CD4-positive, alpha-beta memory T cell (primary cell): Measurements from ENCODE around the gene SPECC1. TPM values are rescaled to one million over a fixed set of nuclear protein-coding genes. Genes with fewer than 3 reads are reported as not detected.
"Not testable (repeated sequence)": the region's sequence is repeated elsewhere in the genome, so short reads cannot be mapped to it uniquely, and the experiment has no call there.

ENCODE experiments used
- CTCF ChIA-PET: fragments of 350-600 bp; sonication (Branson Sonifier 250); formaldehyde crosslinking; loops from one replicate; lab custom pipeline; 2021; ENCODE audit warnings: inconsistent platforms; ENCODE audit not compliant: partially characterized antibody; lab: Charles Lee
- POLR2A ChIA-PET: fragments of 350-600 bp; sonication (Branson Sonifier 250); formaldehyde crosslinking; loops from one replicate; lab custom pipeline; 2021; ENCODE audit not compliant: partially characterized antibody; lab: Charles Lee
- DNase-seq, 5 donors: peaks; one replicate each; pipeline versions ENCODE4 v3.0.0 to v3.0.0-alpha.2; 2020 to 2022; ENCODE audit warnings: mixed read lengths in 1 of 5
- H3K27ac ChIP-seq: one replicate; pipeline ENCODE4 v1.7.0; 2013; ENCODE audit warnings: low read depth, low read length
- H3K27me3 ChIP-seq: 2 replicates; pipeline ENCODE4 v1.7.0; 2013; ENCODE audit warnings: mild to moderate bottlenecking, low read length, moderate library complexity; ENCODE audit not compliant: insufficient read depth
- H3K36me3 ChIP-seq: 2 replicates; pipeline ENCODE4 v1.7.0; 2013; ENCODE audit warnings: mild to moderate bottlenecking, low read length, moderate library complexity; ENCODE audit not compliant: insufficient read depth
- H3K4me1 ChIP-seq: 2 replicates; pipeline ENCODE4 v1.7.0; 2013; ENCODE audit warnings: mild to moderate bottlenecking, low read length, moderate library complexity; ENCODE audit not compliant: insufficient read depth
- H3K4me3 ChIP-seq, 2 donors: one replicate each; pipeline ENCODE4 v1.7.0; 2013; ENCODE audit warnings: low read length in 2 of 2, mild to moderate bottlenecking in 1 of 2
- H3K9me3 ChIP-seq, 2 donors: one replicate each; pipeline ENCODE4 v1.7.0; 2013; ENCODE audit warnings: low read length in 2 of 2, control low read depth in 1 of 2; ENCODE audit not compliant: control insufficient read depth in 1 of 2
- H3K27ac Mint-ChIP-seq, 7 donors: one replicate each; pipeline ENCODE4 v1.8.0; 2020 to 2021; ENCODE audit warnings: mixed read lengths in 7 of 7, mild to moderate bottlenecking in 6 of 7, inconsistent platforms in 3 of 7, moderate library complexity in 3 of 7
- H3K27me3 Mint-ChIP-seq, 2 donors: one replicate each; pipeline ENCODE4 v1.8.0; 2020 to 2021; ENCODE audit warnings: mixed read lengths in 2 of 2
- H3K36me3 Mint-ChIP-seq, 2 donors: one replicate each; pipeline ENCODE4 v1.8.0; 2020 to 2021; ENCODE audit warnings: mixed read lengths in 2 of 2, inconsistent platforms in 1 of 2, mild to moderate bottlenecking in 1 of 2
- H3K4me1 Mint-ChIP-seq, 4 donors: one replicate each; pipeline ENCODE4 v1.8.0; 2020 to 2021; ENCODE audit warnings: mixed read lengths in 4 of 4, mild to moderate bottlenecking in 1 of 4
- H3K4me3 Mint-ChIP-seq, 8 donors: one replicate each; pipeline ENCODE4 v1.8.0; 2020 to 2021; ENCODE audit warnings: mixed read lengths in 8 of 8, mild to moderate bottlenecking in 7 of 8, moderate library complexity in 6 of 8, inconsistent platforms in 3 of 8
- H3K9me3 Mint-ChIP-seq, 8 donors: one replicate each; pipeline ENCODE4 v1.8.0; 2020 to 2021; ENCODE audit warnings: mixed read lengths in 8 of 8, mild to moderate bottlenecking in 5 of 8, inconsistent platforms in 3 of 8, moderate library complexity in 1 of 8
- intact Hi-C: fragments of 100-400 bp; cut with micrococcal nuclease; formaldehyde crosslinking; loops from one replicate; pipeline ENCODE4 v1.15.1; 2023
- polyA plus RNA-seq, 2 donors: library from polyadenylated mRNA; unstranded; fragments of 300-500 nt; fragmentation: Illumina TruSeq; gene quantifications; one replicate each; pipeline ENCODE4 v1.2.3, GENCODE V29; 2021
- total RNA-seq, 2 experiments: library from RNA; stranded (reverse); gene quantifications; one replicate each; pipeline ENCODE4 v1.2.3, GENCODE V29; 2021

SPECC1 gene
- total and polyA plus RNA-seq, 4 experiments from 2014 or later: 1.7 to 13.4 (median 8.7) TPM

DNA sequence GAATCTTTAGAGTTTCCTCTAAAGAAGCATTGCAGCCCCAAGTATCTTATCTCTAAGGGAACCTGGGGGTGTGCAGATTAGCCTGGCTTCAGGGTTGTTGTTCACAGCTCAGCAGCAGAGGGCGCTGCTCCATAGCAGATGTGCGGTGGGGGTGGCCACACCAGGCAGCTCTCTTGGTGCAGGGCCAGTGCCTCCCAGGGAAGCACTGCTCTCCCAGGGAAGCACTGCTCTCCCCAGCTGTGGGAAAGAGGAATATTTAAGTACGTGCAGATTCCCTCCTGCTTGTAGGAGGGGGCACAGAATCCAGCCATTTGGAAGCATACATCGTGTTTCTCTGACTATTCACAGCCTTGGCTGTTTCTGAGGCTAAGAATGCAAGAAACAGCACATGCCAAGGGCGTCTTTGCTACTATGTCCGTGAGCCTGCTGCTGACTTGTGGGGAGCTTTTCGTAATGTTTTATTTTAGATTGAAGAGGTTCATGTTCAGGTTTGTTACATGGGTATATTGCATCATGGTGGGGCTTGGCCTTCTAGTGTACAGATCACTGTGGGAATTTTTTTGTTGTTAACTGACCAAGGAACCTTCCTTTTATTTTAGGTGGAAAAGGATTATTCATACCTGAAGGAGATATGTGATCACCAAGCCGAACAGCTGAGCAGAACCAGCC, 217.8 kb downstream of the SPECC1 start:
- Histone ChIP-seq H3K4me3 (no peak overlapping the region), H3K27ac (no peak overlapping the region), H3K27me3 (no peaks in the 10 kb centered on the region), H3K36me3 (no peaks in the 10 kb centered on the region), H3K4me1 (no peaks in the 10 kb centered on the region), H3K9me3 (no peaks in the 10 kb centered on the region)
- H3K27ac Mint-ChIP-seq: peak overlapping the region in 1 of 7 donors; percentile 23
- DNase-seq: peak; percentile 60 to 69 (median 67)
- CTCF ChIA-PET: interaction anchor here (0.7 to 4.1 kb wide), 17 partner anchors 8 to 766 kb away, joined by 3 to 35 read pairs (median 4); no protein-coding TSS in a partner anchor
- POLR2A ChIA-PET: interaction anchor here (1.2 kb wide), 1 partner anchor 94 kb away, joined by 3 read pairs; no protein-coding TSS in a partner anchor
- H3K27me3 Mint-ChIP-seq: no peaks in the 10 kb centered on the region
- intact Hi-C loops: loop anchor here (1.0 to 2.0 kb wide), 3 partner anchors 93 to 234 kb away; no protein-coding TSS in a partner anchor
- peaks cover 0 to 2% (median 0%) of the 10 kb centered on the region in 8 donors for H3K9me3 Mint-ChIP-seq
- peaks cover 5 to 8% (median 6%) of the 10 kb centered on the region in 4 donors for H3K4me1 Mint-ChIP-seq
- H3K4me3 Mint-ChIP-seq: no peak overlapping the region
- peaks cover 4% of the 10 kb centered on the region in 2 donors for H3K36me3 Mint-ChIP-seq

DNA sequence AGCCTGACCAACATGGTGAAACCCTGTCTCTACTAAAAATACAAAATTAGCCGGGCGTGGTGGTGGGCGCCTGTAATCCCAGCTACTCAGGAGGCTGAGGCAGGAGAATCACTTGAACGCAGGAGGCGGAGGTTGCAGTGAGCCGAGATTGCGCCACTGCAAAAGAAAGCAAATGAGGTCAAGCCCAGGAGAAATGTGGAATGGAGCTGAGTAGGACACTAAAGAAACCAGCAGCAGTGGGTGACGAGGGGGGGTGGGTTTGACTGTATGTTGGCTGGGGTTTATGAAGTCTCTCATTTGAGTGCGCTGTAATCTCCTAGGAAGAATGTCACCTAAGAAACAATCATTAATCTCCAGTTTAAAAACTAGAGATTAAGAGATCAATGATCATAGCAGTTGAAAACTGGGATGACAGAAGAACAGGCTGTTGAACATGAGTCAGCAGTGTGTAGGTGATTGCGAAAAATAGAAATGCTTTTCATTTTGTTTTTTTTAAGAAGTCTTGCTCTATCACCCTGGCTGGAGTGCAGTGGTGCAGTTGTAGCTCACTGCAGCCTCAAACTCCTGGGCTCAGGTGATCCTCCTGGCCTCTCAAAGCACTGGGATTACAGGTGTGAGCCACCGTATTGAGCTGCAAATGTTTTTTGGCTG, 218.7 kb downstream of the SPECC1 start:
- H3K36me3 Mint-ChIP-seq, H3K4me3 ChIP-seq, H3K27ac ChIP-seq, H3K27me3 ChIP-seq, H3K9me3 Mint-ChIP-seq, H3K36me3 ChIP-seq, H3K27me3 Mint-ChIP-seq, H3K9me3 ChIP-seq, H3K4me3 Mint-ChIP-seq, H3K4me1 ChIP-seq, H3K27ac Mint-ChIP-seq, DNase-seq: not testable (repeated sequence)
- CTCF ChIA-PET: interaction anchor here (0.8 to 4.1 kb wide), 14 partner anchors 9 to 765 kb away, joined by 3 to 35 read pairs (median 6); no protein-coding TSS in a partner anchor
- POLR2A ChIA-PET: interaction anchor here (1.2 kb wide), 1 partner anchor 93 kb away, joined by 3 read pairs; no protein-coding TSS in a partner anchor
- intact Hi-C loops: loop anchor here (2.0 kb wide), 1 partner anchor 235 kb away; no protein-coding TSS in a partner anchor
- H3K4me1 Mint-ChIP-seq: peaks cover 5 to 11% (median 6%) of the 10 kb centered on the region in 4 donors

DNA sequence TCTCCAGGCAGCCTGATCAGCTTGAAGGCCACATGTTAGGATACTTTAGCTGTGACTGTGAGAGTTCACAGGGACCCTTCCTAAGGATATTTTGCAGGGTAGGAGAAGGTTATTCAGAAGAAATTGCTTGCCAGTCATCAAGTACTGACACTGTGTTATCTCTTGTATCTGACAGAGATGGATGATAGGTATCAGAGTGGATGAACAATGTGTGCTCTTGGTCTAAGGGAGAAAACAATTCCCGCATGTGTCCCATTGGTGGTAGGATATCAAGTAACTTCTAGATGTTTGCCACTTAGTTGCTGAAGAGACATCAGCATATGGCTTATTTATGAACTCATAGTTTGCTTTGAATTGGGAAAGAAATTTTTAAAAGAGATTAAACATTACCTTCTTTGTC, 219.3 kb downstream of the SPECC1 start:
- intact Hi-C loops: no loop called here
- CTCF ChIA-PET: interaction anchor here (0.6 to 4.1 kb wide), 7 partner anchors 9 to 235 kb away, joined by 3 to 35 read pairs (median 10); no protein-coding TSS in a partner anchor
- no peak for DNase-seq
- Mint-ChIP-seq H3K4me3 (no peak overlapping the region), H3K27me3 (no peaks in the 10 kb centered on the region), H3K9me3 (peaks cover 0 to 2% (median 0%) of the 10 kb centered on the region in 8 donors), H3K27ac (peak overlapping the region in 1 of 7 donors; percentile 16), H3K36me3 (peaks cover 5 to 8% of the 10 kb centered on the region in 2 donors), H3K4me1 (peaks cover 8 to 15% (median 8%) of the 10 kb centered on the region in 4 donors)
- no peak overlapping the region for H3K4me3 ChIP-seq
- no peaks in the 10 kb centered on the region for H3K4me1 ChIP-seq
- H3K9me3 ChIP-seq: no peaks in the 10 kb centered on the region
- H3K36me3 ChIP-seq: no peaks in the 10 kb centered on the region
- H3K27me3 ChIP-seq: no peaks in the 10 kb centered on the region
- H3K27ac ChIP-seq: no peak overlapping the region
- POLR2A ChIA-PET: no interaction called here

DNA sequence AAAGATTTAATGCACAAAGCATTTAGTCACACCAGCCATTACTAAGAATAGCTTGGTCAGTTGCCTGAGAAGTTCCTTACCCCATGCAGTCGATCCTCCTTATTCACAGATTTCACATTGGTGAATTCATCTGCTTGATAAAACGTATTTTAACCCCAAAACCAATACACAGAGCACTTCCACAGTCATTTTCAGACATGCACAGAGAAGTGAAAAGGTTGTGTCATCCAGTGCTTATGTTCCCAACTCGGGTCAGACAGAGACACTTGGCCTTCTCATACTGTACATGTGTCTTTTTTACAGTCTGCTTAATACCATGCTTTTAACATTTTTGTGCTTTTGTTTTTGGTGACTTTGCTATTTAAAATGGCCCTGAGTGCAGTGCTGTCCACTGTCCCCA, 219.7 kb downstream of the SPECC1 start:
- ChIA-PET CTCF (interaction anchor here (0.6 to 3.9 kb wide), 4 partner anchors 42 to 236 kb away, joined by 3 to 35 read pairs (median 19); no protein-coding TSS in a partner anchor), POLR2A (no interaction called here)
- Histone ChIP-seq H3K4me3 (no peak overlapping the region), H3K27me3 (no peaks in the 10 kb centered on the region), H3K4me1 (peaks cover 4% of the 10 kb centered on the region), H3K27ac (no peak overlapping the region), H3K36me3 (no peaks in the 10 kb centered on the region), H3K9me3 (no peaks in the 10 kb centered on the region)
- intact Hi-C loops: no loop called here
- no peak for DNase-seq
- H3K4me3 Mint-ChIP-seq: no peak overlapping the region
- peaks cover 9 to 18% (median 12%) of the 10 kb centered on the region in 4 donors for H3K4me1 Mint-ChIP-seq
- H3K27me3 Mint-ChIP-seq: no peaks in the 10 kb centered on the region
- peaks cover 0 to 2% (median 0%) of the 10 kb centered on the region in 8 donors for H3K9me3 Mint-ChIP-seq
- H3K27ac Mint-ChIP-seq: no peak overlapping the region
- peaks cover 5 to 8% of the 10 kb centered on the region in 2 donors for H3K36me3 Mint-ChIP-seq

DNA sequence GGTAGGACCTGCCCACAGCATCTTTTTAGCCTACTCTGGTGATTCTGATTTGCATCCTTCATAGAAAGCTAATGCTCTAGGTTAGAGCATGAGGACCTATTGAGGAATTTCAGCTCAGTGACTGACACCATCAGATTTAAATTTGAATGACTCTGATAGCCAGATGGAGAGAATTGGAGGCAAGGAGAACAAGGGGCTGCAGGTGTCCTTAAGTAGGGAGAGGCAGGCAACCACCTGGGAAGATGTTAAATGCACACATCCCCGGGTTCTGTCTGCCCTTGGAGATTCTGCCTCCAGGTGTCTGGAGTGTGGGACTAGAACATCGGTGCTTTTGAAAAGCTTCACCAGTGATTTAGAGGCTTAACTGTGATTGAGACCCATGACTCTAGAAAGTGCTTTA, 221.8 kb downstream of the SPECC1 start:
- Mint-ChIP-seq H3K4me1 (peaks cover 19 to 37% (median 27%) of the 10 kb centered on the region in 4 donors), H3K4me3 (no peak overlapping the region), H3K27ac (no peak overlapping the region), H3K9me3 (peaks cover 0 to 2% (median 0%) of the 10 kb centered on the region in 8 donors), H3K36me3 (peaks cover 8% of the 10 kb centered on the region in 2 donors), H3K27me3 (no peaks in the 10 kb centered on the region)
- Histone ChIP-seq H3K36me3 (no peaks in the 10 kb centered on the region), H3K9me3 (no peaks in the 10 kb centered on the region), H3K4me3 (no peak overlapping the region), H3K27ac (no peak overlapping the region), H3K27me3 (no peaks in the 10 kb centered on the region), H3K4me1 (peaks cover 19% of the 10 kb centered on the region)
- ChIA-PET POLR2A (no interaction called here), CTCF (interaction anchor here (0.5 kb wide), 1 partner anchor 237 kb away, joined by 4 read pairs; no protein-coding TSS in a partner anchor)
- DNase-seq: no peak
- intact Hi-C loops: loop anchor here (5.0 kb wide), 1 partner anchor 41 kb away; no protein-coding TSS in a partner anchor

DNA sequence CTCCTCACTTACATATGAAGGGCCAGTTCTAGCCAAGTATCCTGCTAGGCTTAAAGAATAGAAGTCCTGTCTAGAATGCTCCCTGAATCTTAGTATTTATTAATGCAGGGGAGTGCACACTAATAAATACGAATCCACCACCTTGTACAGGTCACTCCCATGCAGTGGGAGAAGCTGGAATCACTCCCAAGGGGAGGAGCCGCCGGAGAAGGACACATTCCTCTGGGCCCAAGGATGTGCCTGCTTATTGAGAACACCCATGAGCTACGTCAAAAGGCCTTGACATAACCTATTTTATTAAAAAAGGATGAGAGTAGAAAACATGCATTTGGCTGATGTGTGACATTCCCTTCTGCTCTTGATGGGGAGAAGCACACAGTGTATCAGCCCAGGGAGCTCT, 223.5 kb downstream of the SPECC1 start:
- Histone ChIP-seq H3K4me3 (no peak overlapping the region), H3K4me1 (peaks cover 19% of the 10 kb centered on the region), H3K36me3 (no peaks in the 10 kb centered on the region), H3K27ac (no peak overlapping the region), H3K9me3 (no peaks in the 10 kb centered on the region), H3K27me3 (no peaks in the 10 kb centered on the region)
- intact Hi-C loops: loop anchor here (5.0 kb wide), 1 partner anchor 40 kb away; no protein-coding TSS in a partner anchor
- peaks cover 14 to 34% (median 25%) of the 10 kb centered on the region in 4 donors for H3K4me1 Mint-ChIP-seq
- ChIA-PET POLR2A (interaction anchor here (1.4 kb wide), 1 partner anchor 43 kb away, joined by 3 read pairs; no protein-coding TSS in a partner anchor), CTCF (interaction anchor here (0.7 to 1.4 kb wide), 4 partner anchors 12 to 112 kb away, joined by 3 to 4 read pairs (median 3); no protein-coding TSS in a partner anchor)
- no peak overlapping the region for H3K4me3 Mint-ChIP-seq
- peak overlapping the region in 1 of 7 donors; percentile 20 for H3K27ac Mint-ChIP-seq
- H3K9me3 Mint-ChIP-seq: peaks cover 0 to 2% (median 0%) of the 10 kb centered on the region in 8 donors
- no peak for DNase-seq
- peaks cover 8% of the 10 kb centered on the region in 2 donors for H3K36me3 Mint-ChIP-seq
- H3K27me3 Mint-ChIP-seq: no peaks in the 10 kb centered on the region
